ENCODE measurements around the gene NAALADL2.

The NAALADL2 gene

GRCh38 chr3:175836617-175837016 lies 977.5 kb downstream of the NAALADL2 start:
- no peak for DNase-seq
- TF ChIP-seq POLR2A (IDR thresholded peaks at IDR 0.05; ENCODE audit: low read length) (no peak), GATA1 (IDR thresholded peaks at IDR 0.05; ENCODE audit: low read depth, low read length) (no peak)

DNA sequence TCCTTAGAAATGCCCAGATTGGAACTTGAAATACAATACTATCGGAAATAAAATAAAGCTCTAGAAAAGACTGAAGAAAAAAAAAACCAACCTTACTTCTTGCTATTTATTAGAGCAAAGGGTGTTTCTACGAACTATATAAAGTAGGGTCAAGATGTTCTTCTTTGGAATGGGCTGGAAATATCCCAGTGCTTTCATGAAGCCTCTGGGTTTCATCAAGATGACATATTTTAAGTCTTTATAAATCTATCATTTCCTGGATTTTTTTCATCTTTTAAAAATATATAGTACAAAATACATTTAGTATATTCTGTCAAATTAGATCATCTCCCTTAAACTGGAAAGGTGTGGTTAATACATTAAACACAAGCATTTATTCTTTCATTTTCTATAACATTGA lies 978.8 kb downstream of the NAALADL2 start:
- no peak for DNase-seq
- no peak for TF ChIP-seq POLR2A (IDR thresholded peaks at IDR 0.05; ENCODE audit: low read length)
- TF ChIP-seq GATA1 (IDR thresholded peaks at IDR 0.05; ENCODE audit: low read depth, low read length), result no peak

GRCh38 chr3:175839366-175840005 lies 980.4 kb downstream of the NAALADL2 start:
- TF ChIP-seq POLR2A (IDR thresholded peaks at IDR 0.05; ENCODE audit: low read length), result no peak
- TF ChIP-seq GATA1 (IDR thresholded peaks at IDR 0.05; ENCODE audit: low read depth, low read length), result no peak
- no peak for DNase-seq

GRCh38 chr3:175851541-175851940 lies 992.4 kb downstream of the NAALADL2 start:
- TF ChIP-seq POLR2A (IDR thresholded peaks at IDR 0.05; ENCODE audit: low read length) (no peak), GATA1 (IDR thresholded peaks at IDR 0.05; ENCODE audit: low read depth, low read length) (no peak)

DNA sequence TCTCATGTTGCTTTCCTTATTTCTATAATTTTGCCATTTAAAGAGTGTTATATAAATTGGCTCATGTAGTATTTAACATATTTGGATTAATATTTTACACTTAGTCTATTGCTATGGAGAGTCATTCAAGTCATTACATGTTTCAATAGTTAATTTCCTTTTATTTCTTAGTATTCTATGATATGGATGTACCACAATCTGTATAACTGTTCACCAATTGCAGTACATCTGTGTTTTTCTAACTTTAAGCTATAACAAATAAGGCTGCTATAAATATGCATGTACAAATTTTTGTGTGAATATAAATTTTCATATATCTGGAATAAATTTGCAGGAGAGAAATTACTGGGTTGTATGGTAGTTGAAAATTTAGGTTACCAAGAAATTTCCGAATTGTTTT lies 993.4 kb downstream of the NAALADL2 start:
- no peak for DNase-seq
- TF ChIP-seq GATA1 (IDR thresholded peaks at IDR 0.05; ENCODE audit: low read depth, low read length) (no peak), POLR2A (IDR thresholded peaks at IDR 0.05; ENCODE audit: low read length) (no peak)

More at GRCh38 chr3:175851541-175851940, 992.4 kb downstream of the NAALADL2 start:
- no peak for DNase-seq

DNA sequence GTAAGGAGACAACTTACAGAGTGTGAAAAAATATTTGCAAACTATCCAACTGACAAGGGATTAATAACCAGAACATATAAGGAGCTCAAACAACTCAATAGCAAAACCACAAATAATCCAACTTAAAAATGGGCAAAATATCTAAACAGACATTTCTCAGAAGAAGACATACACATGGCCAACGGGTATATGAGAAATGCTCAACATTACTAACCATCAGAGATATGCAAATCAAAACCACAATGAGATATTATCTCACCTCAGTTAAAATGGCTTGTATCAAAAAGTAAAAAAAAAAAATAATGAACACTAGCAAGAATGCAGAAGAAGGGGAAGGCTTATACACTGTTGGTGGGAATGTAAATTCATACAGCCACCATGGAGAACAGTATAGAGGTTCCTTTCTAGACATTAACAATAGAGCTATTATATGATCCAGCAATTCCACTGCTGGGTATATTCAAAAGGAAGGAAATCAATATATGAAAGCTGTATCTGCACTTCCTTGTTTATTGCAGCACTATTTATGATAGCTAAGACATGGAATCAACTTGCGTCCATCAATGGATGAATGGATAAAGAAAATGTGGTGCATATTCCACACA lies 998.6 kb downstream of the NAALADL2 start:
- DNase-seq, result no peak
- TF ChIP-seq POLR2A (IDR thresholded peaks at IDR 0.05; ENCODE audit: low read length) (no peak), GATA1 (IDR thresholded peaks at IDR 0.05; ENCODE audit: low read depth, low read length) (no peak)

All from erythroblast (primary cell).